KBM-7 (cell line): ENCODE results near the gene RBM44.
"Not testable (repeated sequence)": the region's sequence is repeated elsewhere in the genome, so short reads cannot be mapped to it uniquely, and the experiment has no call there.

Source experiments
- DNase-seq: peaks from one replicate; pipeline ENCODE4 v3.0.0-alpha.2; 2015
- in situ Hi-C: fragments of 300-500 bp; cut with MboI; formaldehyde crosslinking; loops from 2 replicates; pipeline ENCODE4 v1.14.3; 2020; ENCODE audit warnings: low sequenced_read_pairs, low pct_unique_long_range_greater_than_20kb, mixed read lengths

The RBM44 gene

GRCh38 chr2:237798236-237799059, at the start of gene RBM44:
Gene RBM44 (plus strand): TSS chr2:237798779. CDS start chr2:237813610, 14,831 bp downstream.
- no peak for DNase-seq
- in situ Hi-C loops, result no loop called here

- in situ Hi-C loops, result loop anchor here (10.0 kb wide), 1 partner anchor 154 kb away; the partner anchor contains the start of gene RAB17
- DNase-seq, result no peak
These were observed 49.6 kb upstream of the RBM44 start for GRCh38 chr2:237749002-237749401.

GRCh38 chr2:237749961-237750360, 48.6 kb upstream of the RBM44 start:
- no peak for DNase-seq
- in situ Hi-C loops, result loop anchor here (10.0 kb wide), 1 partner anchor 155 kb away; the partner anchor contains the start of gene RAB17

- in situ Hi-C loops, DNase-seq: not testable (repeated sequence)
These were observed 48.1 kb upstream of the RBM44 start for GRCh38 chr2:237750441-237750840.

GRCh38 chr2:237752761-237753165, 45.8 kb upstream of the RBM44 start:
- no peak for DNase-seq
- in situ Hi-C loops, result no loop called here

- in situ Hi-C loops, result no loop called here
- DNase-seq, result no peak
These were observed 44.4 kb upstream of the RBM44 start for GRCh38 chr2:237754182-237754581.

GRCh38 chr2:237754626-237755248, 43.8 kb upstream of the RBM44 start:
- DNase-seq, result no peak
- in situ Hi-C loops, result no loop called here

GRCh38 chr2:237757616-237758015, 41.0 kb upstream of the RBM44 start:
- in situ Hi-C loops, result no loop called here
- DNase-seq, result no peak

- in situ Hi-C loops, result no loop called here
- no peak for DNase-seq
These were observed 40.4 kb upstream of the RBM44 start for GRCh38 chr2:237758185-237758584.

- in situ Hi-C loops, result no loop called here
- DNase-seq, result no peak
These were observed 39.4 kb upstream of the RBM44 start for GRCh38 chr2:237759176-237759575.

- no peak for DNase-seq
- in situ Hi-C loops, result no loop called here
These were observed 37.8 kb upstream of the RBM44 start for GRCh38 chr2:237760506-237761502.

- in situ Hi-C loops, DNase-seq: not testable (repeated sequence)
These were observed 36.0 kb upstream of the RBM44 start for GRCh38 chr2:237762291-237763182.

- in situ Hi-C loops, result no loop called here
- no peak for DNase-seq
These were observed 34.8 kb upstream of the RBM44 start for GRCh38 chr2:237763812-237764211.

GRCh38 chr2:237765122-237765521, 33.5 kb upstream of the RBM44 start:
- in situ Hi-C loops, DNase-seq: not testable (repeated sequence)

GRCh38 chr2:237765875-237766274, 32.7 kb upstream of the RBM44 start:
- DNase-seq, result no peak
- in situ Hi-C loops, result no loop called here

GRCh38 chr2:237766340-237766739, 32.2 kb upstream of the RBM44 start:
- in situ Hi-C loops, result no loop called here
- DNase-seq, result no peak

GRCh38 chr2:237772513-237772912, 26.1 kb upstream of the RBM44 start:
- DNase-seq, result no peak
- in situ Hi-C loops, result no loop called here

GRCh38 chr2:237773826-237774225, 24.8 kb upstream of the RBM44 start:
- in situ Hi-C loops, result no loop called here
- DNase-seq, result no peak
